ENCODE results near the gene DIDO1. TPM values are rescaled to one million over a fixed set of nuclear protein-coding genes. Genes with fewer than 3 reads are reported as not detected.

DIDO1 gene
- total RNA-seq, 3 donors from 2014 or later, result 59.8 to 83.1 (median 64.9) TPM

GRCh38 chr20:62963614-62964397 lies 37.5 kb upstream of the DIDO1 start:
- H3K36me3 ChIP-seq, result no peaks in the 10 kb centered on the region
- no peaks in the 10 kb centered on the region for H3K4me1 ChIP-seq
- no peak overlapping the region for H3K27ac ChIP-seq
- intact Hi-C loops (cut with DNase I; ENCODE audit: low total_unique reads), result no loop called here
- no peak for DNase-seq (ENCODE audit: low spot score in 2 of 2)
- H3K4me3 ChIP-seq, result no peak overlapping the region
- no peaks in the 10 kb centered on the region for H3K9me3 ChIP-seq
- no peaks in the 10 kb centered on the region for H3K27me3 ChIP-seq
- TF ChIP-seq POLR2AphosphoS5 (IDR thresholded peaks at IDR 0.05), result no peak
- TF ChIP-seq CTCF (IDR thresholded peaks at IDR 0.05), result no peak
- no peak for TF ChIP-seq POLR2A (IDR thresholded peaks at IDR 0.05)

GRCh38 chr20:62962891-62963613 lies 36.7 kb upstream of the DIDO1 start:
- H3K27me3 ChIP-seq, result no peaks in the 10 kb centered on the region
- TF ChIP-seq CTCF (IDR thresholded peaks at IDR 0.05) (no peak), POLR2AphosphoS5 (IDR thresholded peaks at IDR 0.05) (no peak), POLR2A (IDR thresholded peaks at IDR 0.05) (no peak)
- H3K9me3 ChIP-seq, result no peaks in the 10 kb centered on the region
- H3K27ac ChIP-seq, result no peak overlapping the region
- H3K4me3 ChIP-seq, result no peak overlapping the region
- intact Hi-C loops (cut with DNase I; ENCODE audit: low total_unique reads), result no loop called here
- DNase-seq (ENCODE audit: low spot score in 2 of 2), result no peak
- H3K4me1 ChIP-seq, result no peaks in the 10 kb centered on the region
- H3K36me3 ChIP-seq, result no peaks in the 10 kb centered on the region

GRCh38 chr20:62962221-62962879 lies 36.0 kb upstream of the DIDO1 start:
- no peaks in the 10 kb centered on the region for H3K4me1 ChIP-seq
- intact Hi-C loops (cut with DNase I; ENCODE audit: low total_unique reads), result no loop called here
- no peak for DNase-seq (ENCODE audit: low spot score in 2 of 2)
- H3K36me3 ChIP-seq, result no peaks in the 10 kb centered on the region
- no peaks in the 10 kb centered on the region for H3K27me3 ChIP-seq
- H3K9me3 ChIP-seq, result no peaks in the 10 kb centered on the region
- TF ChIP-seq POLR2A (IDR thresholded peaks at IDR 0.05), result no peak
- TF ChIP-seq POLR2AphosphoS5 (IDR thresholded peaks at IDR 0.05), result no peak
- no peak for TF ChIP-seq CTCF (IDR thresholded peaks at IDR 0.05)
- H3K4me3 ChIP-seq, result no peak overlapping the region
- H3K27ac ChIP-seq, result peak overlapping the region; percentile 62 to 75

- peak overlapping the region in 1 of 3 donors; percentile 11 for H3K4me3 ChIP-seq
- intact Hi-C loops (cut with DNase I; ENCODE audit: low total_unique reads), result no loop called here
- H3K4me1 ChIP-seq, result no peaks in the 10 kb centered on the region
- H3K27me3 ChIP-seq, result no peaks in the 10 kb centered on the region
- DNase-seq (ENCODE audit: low spot score in 2 of 2), result no peak
- peak overlapping the region; percentile 62 to 75 for H3K27ac ChIP-seq
- H3K9me3 ChIP-seq, result no peaks in the 10 kb centered on the region
- no peaks in the 10 kb centered on the region for H3K36me3 ChIP-seq
- TF ChIP-seq POLR2A (IDR thresholded peaks at IDR 0.05) (no peak), POLR2AphosphoS5 (IDR thresholded peaks at IDR 0.05) (no peak), CTCF (IDR thresholded peaks at IDR 0.05) (no peak)
These were observed 35.5 kb upstream of the DIDO1 start for GRCh38 chr20:62961799-62962198.
